ENCODE measurements around the gene ABAT. TPM values are rescaled to one million over a fixed set of nuclear protein-coding genes. Genes with fewer than 3 reads are reported as not detected.
"Not testable (repeated sequence)": the region's sequence is repeated elsewhere in the genome, so short reads cannot be mapped to it uniquely, and the experiment has no call there.

ABAT gene
- total and polyA plus RNA-seq, 2 donors (not counting 1 experiment from before 2014, with no cell fraction given): 6.2 to 14.3 TPM

DNA sequence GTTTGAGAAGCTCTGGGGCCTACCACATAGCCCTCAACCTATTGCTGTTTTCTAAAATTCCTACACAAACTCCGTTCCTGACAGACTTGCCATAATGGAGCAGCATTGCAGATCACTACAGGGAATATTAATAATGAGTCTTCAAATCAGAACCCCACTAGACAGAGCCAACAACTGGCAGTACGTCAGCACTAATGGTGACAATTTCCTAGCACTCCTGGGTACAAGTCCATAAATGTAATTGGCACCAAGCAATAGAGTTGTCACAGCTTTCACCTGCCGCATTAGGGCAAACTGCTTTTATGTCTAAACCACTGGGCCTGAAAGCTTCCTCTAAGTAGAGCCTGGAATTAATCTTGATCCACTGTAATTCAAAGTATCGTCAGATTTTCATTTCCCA is 25.5 kb upstream of the ABAT start:
- no peak for ATAC-seq (ENCODE audit: low read depth)

DNA sequence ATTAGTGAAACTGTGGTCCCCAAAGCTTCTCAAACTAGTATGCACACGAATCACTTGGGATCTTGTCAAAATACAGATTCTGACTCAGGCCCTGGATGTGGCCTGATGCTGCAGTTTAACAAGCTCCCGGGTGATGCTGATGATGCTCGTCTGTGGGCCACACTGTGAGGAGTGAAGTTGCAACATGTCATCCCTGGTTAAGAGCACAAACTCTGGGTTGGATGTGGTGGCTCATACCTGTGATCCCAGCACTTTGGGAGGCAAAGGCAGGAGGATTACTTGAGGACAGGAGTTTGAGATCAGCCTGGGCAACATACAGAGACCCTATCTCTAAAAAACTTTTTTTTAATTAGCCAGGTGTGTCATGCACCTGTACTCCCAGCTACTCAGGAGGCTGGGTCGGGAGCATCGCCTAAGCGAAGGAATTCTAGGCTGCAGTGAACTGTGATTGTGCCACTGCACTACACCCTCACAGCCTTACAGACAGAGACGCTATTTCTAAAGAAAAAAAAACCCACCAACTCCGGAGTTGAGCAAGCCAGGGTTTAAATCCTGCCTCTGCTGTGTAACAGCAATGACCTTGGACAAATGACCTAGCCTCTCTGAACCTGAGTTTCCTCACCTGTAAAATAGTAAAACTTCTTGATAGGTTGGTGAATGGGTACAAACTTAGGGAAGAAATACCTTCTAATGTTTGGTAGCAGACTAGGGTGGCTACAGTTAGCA is 24.4 kb upstream of the ABAT start:
- H3K9ac ChIP-seq (ENCODE audit: low read length): no peak overlapping the region
- POLR2A ChIA-PET: no interaction called here
- ATAC-seq (ENCODE audit: low read depth) (no peak), DNase-seq (no peak)
- H3K9me3 ChIP-seq (ENCODE audit: control extremely low read depth in 1 of 3, control insufficient read depth in 2 of 3, insufficient read depth in 1 of 3, low read length in 2 of 3): peaks cover 0 to 2% (median 0%) of the 10 kb centered on the region in 3 donors
- no peaks in the 10 kb centered on the region for H4K20me1 ChIP-seq (ENCODE audit: control insufficient read depth, insufficient read depth, low read length, poor library complexity, severe bottlenecking)
- CTCF ChIA-PET: no interaction called here
- no peak overlapping the region for H2AFZ ChIP-seq (ENCODE audit: insufficient read depth, low read depth, low read length, poor library complexity, severe bottlenecking)
- Mint-ChIP-seq H3K27ac (no peak overlapping the region), H3K9me3 (ENCODE audit: insufficient read depth) (no peaks in the 10 kb centered on the region), H3K27me3 (no peaks in the 10 kb centered on the region), H3K4me1 (peaks cover 4% of the 10 kb centered on the region), H3K4me3 (no peak overlapping the region)
- peaks cover 1 to 2% of the 10 kb centered on the region in 2 donors for H3K4me1 ChIP-seq (ENCODE audit: control insufficient read depth in 2 of 2, insufficient read depth in 2 of 2, low read length in 2 of 2)
- H3K79me2 ChIP-seq (ENCODE audit: control insufficient read depth, insufficient read depth, low read length): no peaks in the 10 kb centered on the region
- TF ChIP-seq, protein P1, sequence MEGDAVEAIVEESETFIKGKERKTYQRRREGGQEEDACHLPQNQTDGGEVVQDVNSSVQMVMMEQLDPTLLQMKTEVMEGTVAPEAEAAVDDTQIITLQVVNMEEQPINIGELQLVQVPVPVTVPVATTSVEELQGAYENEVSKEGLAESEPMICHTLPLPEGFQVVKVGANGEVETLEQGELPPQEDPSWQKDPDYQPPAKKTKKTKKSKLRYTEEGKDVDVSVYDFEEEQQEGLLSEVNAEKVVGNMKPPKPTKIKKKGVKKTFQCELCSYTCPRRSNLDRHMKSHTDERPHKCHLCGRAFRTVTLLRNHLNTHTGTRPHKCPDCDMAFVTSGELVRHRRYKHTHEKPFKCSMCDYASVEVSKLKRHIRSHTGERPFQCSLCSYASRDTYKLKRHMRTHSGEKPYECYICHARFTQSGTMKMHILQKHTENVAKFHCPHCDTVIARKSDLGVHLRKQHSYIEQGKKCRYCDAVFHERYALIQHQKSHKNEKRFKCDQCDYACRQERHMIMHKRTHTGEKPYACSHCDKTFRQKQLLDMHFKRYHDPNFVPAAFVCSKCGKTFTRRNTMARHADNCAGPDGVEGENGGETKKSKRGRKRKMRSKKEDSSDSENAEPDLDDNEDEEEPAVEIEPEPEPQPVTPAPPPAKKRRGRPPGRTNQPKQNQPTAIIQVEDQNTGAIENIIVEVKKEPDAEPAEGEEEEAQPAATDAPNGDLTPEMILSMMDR (IDR thresholded peaks at IDR 0.05): no peak
- TF ChIP-seq EZH2 (IDR thresholded peaks at IDR 0.05; ENCODE audit: borderline replicate concordance, insufficient read depth, low read depth, low read length, poor library complexity, severe bottlenecking): no peak
- no peak overlapping the region for H3K4me3 ChIP-seq (ENCODE audit: control extremely low read depth in 1 of 5, extremely low read depth in 1 of 5, insufficient read depth in 1 of 5, low read depth in 2 of 5, low read length in 4 of 5)
- intact Hi-C loops (cut with micrococcal nuclease): no loop called here
- H3K27me3 ChIP-seq (replicated peaks in 1 of 4; ENCODE audit: control extremely low read depth in 1 of 4, control insufficient read depth in 3 of 4, insufficient read depth in 4 of 4, low read length in 3 of 4): no peaks in the 10 kb centered on the region
- WGBS (ENCODE audit: insufficient coverage): 84% methylated on average over 7 of the region's 8 CpGs
- no peak overlapping the region for H3K4me2 ChIP-seq (replicated peaks; ENCODE audit: low read depth, low read length, poor library complexity, severe bottlenecking)
- H3K36me3 ChIP-seq (replicated peaks in 1 of 2; ENCODE audit: control extremely low read depth in 1 of 2, control insufficient read depth in 1 of 2, extremely low read depth in 1 of 2, insufficient read depth in 2 of 2, low read length in 1 of 2): peaks cover 0 to 22% of the 10 kb centered on the region in 2 experiments
- no peak overlapping the region for H3K27ac ChIP-seq (ENCODE audit: low read length in 2 of 2)

More for the DNA sequence above, 25.5 kb upstream of the ABAT start:
- no peak overlapping the region for H3K4me3 ChIP-seq (ENCODE audit: control extremely low read depth in 1 of 5, extremely low read depth in 1 of 5, insufficient read depth in 1 of 5, low read depth in 2 of 5, low read length in 4 of 5)
- H3K27ac ChIP-seq (ENCODE audit: low read length in 2 of 2): no peak overlapping the region
- Mint-ChIP-seq H3K4me3 (no peak overlapping the region), H3K27me3 (no peaks in the 10 kb centered on the region), H3K4me1 (peaks cover 9% of the 10 kb centered on the region), H3K27ac (no peak overlapping the region), H3K9me3 (ENCODE audit: insufficient read depth) (no peaks in the 10 kb centered on the region)
- no peaks in the 10 kb centered on the region for H4K20me1 ChIP-seq (ENCODE audit: control insufficient read depth, insufficient read depth, low read length, poor library complexity, severe bottlenecking)
- no peaks in the 10 kb centered on the region for H3K9me3 ChIP-seq (ENCODE audit: control extremely low read depth in 1 of 3, control insufficient read depth in 2 of 3, insufficient read depth in 1 of 3, low read length in 2 of 3)
- H3K36me3 ChIP-seq (replicated peaks in 1 of 2; ENCODE audit: control extremely low read depth in 1 of 2, control insufficient read depth in 1 of 2, extremely low read depth in 1 of 2, insufficient read depth in 2 of 2, low read length in 1 of 2): peaks cover 0 to 33% of the 10 kb centered on the region in 2 experiments
- no peaks in the 10 kb centered on the region for H3K79me2 ChIP-seq (ENCODE audit: control insufficient read depth, insufficient read depth, low read length)
- no peak overlapping the region for H3K9ac ChIP-seq (ENCODE audit: low read length)
- H2AFZ ChIP-seq (ENCODE audit: insufficient read depth, low read depth, low read length, poor library complexity, severe bottlenecking): no peak overlapping the region
- intact Hi-C loops (cut with micrococcal nuclease): no loop called here
- H3K4me1 ChIP-seq (ENCODE audit: control insufficient read depth in 2 of 2, insufficient read depth in 2 of 2, low read length in 2 of 2): peaks cover 5% of the 10 kb centered on the region in 2 donors
- H3K4me2 ChIP-seq (replicated peaks; ENCODE audit: low read depth, low read length, poor library complexity, severe bottlenecking): no peak overlapping the region
- TF ChIP-seq, protein P1 (IDR thresholded peaks at IDR 0.05): no peak
- TF ChIP-seq EZH2 (IDR thresholded peaks at IDR 0.05; ENCODE audit: borderline replicate concordance, insufficient read depth, low read depth, low read length, poor library complexity, severe bottlenecking): no peak
- ChIA-PET CTCF (no interaction called here), POLR2A (no interaction called here)
- DNase-seq: no peak
- 100% methylated on average over 3 of the region's 4 CpGs for WGBS (ENCODE audit: insufficient coverage)
- no peaks in the 10 kb centered on the region for H3K27me3 ChIP-seq (replicated peaks in 1 of 4; ENCODE audit: control extremely low read depth in 1 of 4, control insufficient read depth in 3 of 4, insufficient read depth in 4 of 4, low read length in 3 of 4)

DNA sequence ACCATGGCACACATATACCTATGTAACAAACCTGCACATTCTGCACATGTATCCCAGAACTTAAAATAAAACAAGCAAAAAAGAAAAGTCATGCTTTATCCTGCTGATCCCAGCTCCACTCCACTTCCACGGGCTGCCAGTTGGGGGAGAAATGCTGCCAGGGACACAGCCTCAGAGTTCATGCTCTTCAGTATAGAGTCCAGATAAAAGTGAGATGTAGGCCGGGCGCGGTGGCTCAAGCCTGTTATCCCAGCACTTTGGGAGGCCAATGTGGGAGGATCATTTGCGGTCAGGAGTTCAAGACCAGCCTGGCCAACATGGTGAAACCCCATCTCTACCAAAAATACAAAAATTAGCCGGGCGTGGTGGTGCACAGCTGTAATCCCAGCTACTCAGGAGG is 22.5 kb upstream of the ABAT start:
- CTCF ChIA-PET: interaction anchor here (1.2 kb wide), 1 partner anchor 229 kb away, joined by 7 read pairs; no protein-coding TSS in a partner anchor
- H4K20me1 ChIP-seq (ENCODE audit: control insufficient read depth, insufficient read depth, low read length, poor library complexity, severe bottlenecking); intact Hi-C loops (cut with micrococcal nuclease); ATAC-seq (ENCODE audit: low read depth); H3K9me3 Mint-ChIP-seq (ENCODE audit: insufficient read depth); H3K9me3 ChIP-seq (ENCODE audit: control extremely low read depth in 1 of 3, control insufficient read depth in 2 of 3, insufficient read depth in 1 of 3, low read length in 2 of 3); H3K4me1 ChIP-seq (ENCODE audit: control insufficient read depth in 2 of 2, insufficient read depth in 2 of 2, low read length in 2 of 2); H3K4me3 ChIP-seq (ENCODE audit: control extremely low read depth in 1 of 5, extremely low read depth in 1 of 5, insufficient read depth in 1 of 5, low read depth in 2 of 5, low read length in 4 of 5); H3K36me3 ChIP-seq (replicated peaks in 1 of 2; ENCODE audit: control extremely low read depth in 1 of 2, control insufficient read depth in 1 of 2, extremely low read depth in 1 of 2, insufficient read depth in 2 of 2, low read length in 1 of 2); H3K4me1 Mint-ChIP-seq; H2AFZ ChIP-seq (ENCODE audit: insufficient read depth, low read depth, low read length, poor library complexity, severe bottlenecking); H3K27me3 ChIP-seq (replicated peaks in 1 of 4; ENCODE audit: control extremely low read depth in 1 of 4, control insufficient read depth in 3 of 4, insufficient read depth in 4 of 4, low read length in 3 of 4); H3K27me3 Mint-ChIP-seq; H3K27ac ChIP-seq (ENCODE audit: low read length in 2 of 2); H3K4me2 ChIP-seq (replicated peaks; ENCODE audit: low read depth, low read length, poor library complexity, severe bottlenecking); H3K79me2 ChIP-seq (ENCODE audit: control insufficient read depth, insufficient read depth, low read length); H3K27ac Mint-ChIP-seq; H3K4me3 Mint-ChIP-seq; H3K9ac ChIP-seq (ENCODE audit: low read length); DNase-seq: not testable (repeated sequence)
- POLR2A ChIA-PET: interaction anchor here (0.7 kb wide), 1 partner anchor 27 kb away, joined by 5 read pairs; no protein-coding TSS in a partner anchor
- WGBS (ENCODE audit: insufficient coverage): 81% methylated on average over 3 of the region's 7 CpGs

Data from B cell (primary cell).